ENCODE data around the gene KIF16B.
A peak's percentile ranks its signal among the peaks of the same experiment; 100 is the strongest.

KIF16B gene

GRCh38 chr20:16574656-16575355 lies 1.6 kb upstream of the KIF16B start:
- peak; percentile 79 for ATAC-seq
- TF ChIP-seq TOX (CRISPR knock-in tag; IDR thresholded peaks at IDR 0.05; ENCODE audit: borderline replicate concordance) (no peak), ISL1 (CRISPR knock-in tag; IDR thresholded peaks at IDR 0.05) (no peak), ZNF8 (CRISPR knock-in tag; IDR thresholded peaks at IDR 0.05) (no peak), ZC3H10 (CRISPR knock-in tag; IDR thresholded peaks at IDR 0.05) (no peak), OSR1 (CRISPR knock-in tag; IDR thresholded peaks at IDR 0.05) (no peak), TCF4 (CRISPR knock-in tag; IDR thresholded peaks at IDR 0.05; ENCODE audit: borderline replicate concordance) (no peak)
- TF ChIP-seq, protein P1, sequence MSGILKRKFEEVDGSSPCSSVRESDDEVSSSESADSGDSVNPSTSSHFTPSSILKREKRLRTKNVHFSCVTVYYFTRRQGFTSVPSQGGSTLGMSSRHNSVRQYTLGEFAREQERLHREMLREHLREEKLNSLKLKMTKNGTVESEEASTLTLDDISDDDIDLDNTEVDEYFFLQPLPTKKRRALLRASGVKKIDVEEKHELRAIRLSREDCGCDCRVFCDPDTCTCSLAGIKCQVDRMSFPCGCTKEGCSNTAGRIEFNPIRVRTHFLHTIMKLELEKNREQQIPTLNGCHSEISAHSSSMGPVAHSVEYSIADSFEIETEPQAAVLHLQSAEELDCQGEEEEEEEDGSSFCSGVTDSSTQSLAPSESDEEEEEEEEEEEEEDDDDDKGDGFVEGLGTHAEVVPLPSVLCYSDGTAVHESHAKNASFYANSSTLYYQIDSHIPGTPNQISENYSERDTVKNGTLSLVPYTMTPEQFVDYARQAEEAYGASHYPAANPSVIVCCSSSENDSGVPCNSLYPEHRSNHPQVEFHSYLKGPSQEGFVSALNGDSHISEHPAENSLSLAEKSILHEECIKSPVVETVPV (CRISPR knock-in tag; IDR thresholded peaks at IDR 0.05), result no peak

GRCh38 chr20:16571333-16571732 lies 1.9 kb downstream of the KIF16B start:
- no peak for ATAC-seq
- TF ChIP-seq ZNF565 (CRISPR knock-in tag; conservative IDR thresholded peaks at IDR 0.05; ENCODE audit: low read depth) (no peak), PATZ1 (CRISPR knock-in tag; IDR thresholded peaks at IDR 0.05; ENCODE audit: borderline replicate concordance) (no peak), ARNTL (CRISPR knock-in tag; IDR thresholded peaks at IDR 0.05; ENCODE audit: borderline replicate concordance, low read depth) (no peak), ESRRG (CRISPR knock-in tag; IDR thresholded peaks at IDR 0.05) (no peak), ZNF70 (CRISPR knock-in tag; IDR thresholded peaks at IDR 0.05) (no peak), ZFP30 (CRISPR knock-in tag; IDR thresholded peaks at IDR 0.05) (no peak), PPARA (CRISPR knock-in tag; IDR thresholded peaks at IDR 0.05; ENCODE audit: borderline replicate concordance) (no peak), TOX (CRISPR knock-in tag; IDR thresholded peaks at IDR 0.05; ENCODE audit: borderline replicate concordance) (no peak), BACH2 (CRISPR knock-in tag; IDR thresholded peaks at IDR 0.05; ENCODE audit: borderline replicate concordance) (no peak), OSR1 (CRISPR knock-in tag; IDR thresholded peaks at IDR 0.05) (no peak), TSHZ2 (CRISPR knock-in tag; IDR thresholded peaks at IDR 0.05) (no peak), RARB (CRISPR knock-in tag; IDR thresholded peaks at IDR 0.05) (no peak), ZNF8 (CRISPR knock-in tag; IDR thresholded peaks at IDR 0.05) (no peak), ZFP3 (CRISPR knock-in tag; IDR thresholded peaks at IDR 0.05) (no peak), CSDC2 (CRISPR knock-in tag; IDR thresholded peaks at IDR 0.05) (no peak), ZC3H10 (CRISPR knock-in tag; IDR thresholded peaks at IDR 0.05) (no peak)
- TF ChIP-seq, protein P2, sequence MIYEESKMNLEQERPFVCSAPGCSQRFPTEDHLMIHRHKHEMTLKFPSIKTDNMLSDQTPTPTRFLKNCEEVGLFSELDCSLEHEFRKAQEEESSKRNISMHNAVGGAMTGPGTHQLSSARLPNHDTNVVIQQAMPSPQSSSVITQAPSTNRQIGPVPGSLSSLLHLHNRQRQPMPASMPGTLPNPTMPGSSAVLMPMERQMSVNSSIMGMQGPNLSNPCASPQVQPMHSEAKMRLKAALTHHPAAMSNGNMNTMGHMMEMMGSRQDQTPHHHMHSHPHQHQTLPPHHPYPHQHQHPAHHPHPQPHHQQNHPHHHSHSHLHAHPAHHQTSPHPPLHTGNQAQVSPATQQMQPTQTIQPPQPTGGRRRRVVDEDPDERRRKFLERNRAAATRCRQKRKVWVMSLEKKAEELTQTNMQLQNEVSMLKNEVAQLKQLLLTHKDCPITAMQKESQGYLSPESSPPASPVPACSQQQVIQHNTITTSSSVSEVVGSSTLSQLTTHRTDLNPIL (CRISPR knock-in tag; IDR thresholded peaks at IDR 0.05; ENCODE audit: low read depth), result no peak
- TF ChIP-seq, protein P1 (CRISPR knock-in tag; IDR thresholded peaks at IDR 0.05), result no peak

All from SK-N-SH treated with all-trans-retinoic acid at 6 μM for 48 hours (cell line).